ENCODE results near the gene SECTM1.

- TF ChIP-seq EP300 (IDR thresholded peaks at IDR 0.05; ENCODE audit: borderline replicate concordance) (no peak), EGR1 (IDR thresholded peaks at IDR 0.05) (no peak), RAD21 (IDR thresholded peaks at IDR 0.05; ENCODE audit: low read depth) (no peak), TAF1 (IDR thresholded peaks at IDR 0.05; ENCODE audit: low read depth) (no peak), TEAD4 (IDR thresholded peaks at IDR 0.05) (no peak), REST (IDR thresholded peaks at IDR 0.05; ENCODE audit: low read depth) (no peak), CEBPB (IDR thresholded peaks at IDR 0.05) (no peak), YY1 (IDR thresholded peaks at IDR 0.05; ENCODE audit: low read depth) (no peak), MAX (IDR thresholded peaks at IDR 0.05) (no peak), FOXM1 (IDR thresholded peaks at IDR 0.05; ENCODE audit: borderline replicate concordance, low read depth) (no peak), USF1 (IDR thresholded peaks at IDR 0.05) (no peak), NFIC (IDR thresholded peaks at IDR 0.05) (no peak), TCF12 (IDR thresholded peaks at IDR 0.05; ENCODE audit: low read depth) (no peak), ZBTB7A (IDR thresholded peaks at IDR 0.05; ENCODE audit: low read depth) (0 out of 2 replicates have a peak, but pooled peaks have one; percentile 5)
Observed at GRCh38 chr17:82298538-82299421, 34.8 kb downstream of the SECTM1 start.
